ENCODE results near the gene SNRPA. TPM values are rescaled to one million over a fixed set of nuclear protein-coding genes. Genes with fewer than 3 reads are reported as not detected.
A peak's percentile ranks its signal among the peaks of the same experiment; 100 is the strongest.

SNRPA gene
- total and polyA plus RNA-seq, 2 of the 8 experiments (the other 6 are each of a cell fraction or from before 2014, with no cell fraction given) = 201 to 202 TPM

- POLR2A ChIA-PET (ENCODE audit: partially characterized antibody) = interaction anchor here (0.6 to 15.7 kb wide), 17 partner anchors 9 to 1740 kb away, joined by 3 to 241 read pairs (median 6); partner anchors contain the start of genes ACTMAP, MIA, NUMBL and RAB4B
- 90% methylated on average over 14 of the region's 14 CpGs; no CpG with 5 or more reads in 1 of the 2 experiments for WGBS, 2 experiments (ENCODE audit: extremely low coverage in 1 of 2, insufficient coverage in 1 of 2, insufficient read length in 1 of 2, insufficient replicate concordance in 2 of 2, low coverage in 1 of 2, low lambda C conversion rate in 2 of 2, missing lambda C conversion rate in 1 of 2)
- no peak overlapping the region; the same call in none of the 2 replicates for H4K8ac ChIP-seq (ENCODE audit: extremely low read depth, insufficient read depth, low read length)
- H4K91ac ChIP-seq (replicated peaks; ENCODE audit: insufficient read length, low read length) = peak overlapping the region; percentile 45
- no peak overlapping the region for H3K23ac ChIP-seq (ENCODE audit: insufficient read length)
- H3K14ac ChIP-seq (ENCODE audit: insufficient read length) = no peak overlapping the region
- H3K4ac ChIP-seq (replicated peaks; ENCODE audit: insufficient read length, low read depth, low read length) = no peak overlapping the region
- H3K79me2 ChIP-seq (ENCODE audit: control insufficient read depth in 1 of 2, insufficient read depth in 2 of 2, low read length in 2 of 2) = peaks cover 14 to 30% of the 10 kb centered on the region in 2 experiments
- H2BK15ac ChIP-seq (ENCODE audit: low read length) = peak overlapping the region; percentile 99
- H3K4me3 ChIP-seq (ENCODE audit: extremely low read depth in 1 of 4, insufficient read depth in 2 of 4, low read depth in 3 of 4, low read length in 4 of 4) = peak overlapping the region in 1 of 4 experiments; percentile 70; a peak in 1 of 8 replicates
- H3K9me3 ChIP-seq (ENCODE audit: insufficient read depth in 2 of 2, low read depth in 1 of 2, low read length in 1 of 2) = no peaks in the 10 kb centered on the region
- H3K56ac ChIP-seq (replicated peaks; ENCODE audit: insufficient read length, low read depth, low read length) = no peak overlapping the region
- DNase-seq (ENCODE audit: low read depth in 1 of 2, low spot score in 2 of 2) (no peak), FAIRE-seq (no peak)
- peak overlapping the region; percentile 72; the same call in 1 of the 2 replicates for H2BK20ac ChIP-seq (ENCODE audit: low read length)
- no peak overlapping the region for H2AFZ ChIP-seq (ENCODE audit: low read length)
- H3K23me2 ChIP-seq (ENCODE audit: low read depth, low read length) = peaks cover 6% of the 10 kb centered on the region
- H3K9ac ChIP-seq (replicated peaks in 1 of 4; ENCODE audit: extremely low read depth in 1 of 4, low read depth in 3 of 4, low read length in 3 of 4) = no peak overlapping the region
- peak overlapping the region; percentile 31 for H4K5ac ChIP-seq (ENCODE audit: insufficient read length, low read depth, low read length)
- 0 out of 2 replicates have a peak overlapping the region, but pooled peaks have one; percentile 79 for H3K27ac ChIP-seq (ENCODE audit: low read depth, low read length)
- H2BK5ac ChIP-seq (ENCODE audit: low read depth, low read length) = peak overlapping the region; percentile 36; the same call in 1 of the 2 replicates
- CTCF ChIA-PET (ENCODE audit: partially characterized antibody) = interaction anchor here (0.6 to 4.0 kb wide), 11 partner anchors 10 to 203 kb away, joined by 3 to 29 read pairs (median 6); partner anchors contain the start of gene RAB4B
- peak overlapping the region; percentile 97; the same call in 1 of the 2 replicates for H2BK12ac ChIP-seq (ENCODE audit: low read depth, low read length)
- peaks cover 0 to 22% (median 13%) of the 10 kb centered on the region in 4 experiments; a peak in 6 of 7 replicates for H3K4me1 ChIP-seq (replicated peaks in 1 of 4; ENCODE audit: control insufficient read depth in 3 of 4, insufficient read depth in 4 of 4, low read length in 3 of 4)
- H4K20me1 ChIP-seq (replicated peaks in 1 of 2; ENCODE audit: control insufficient read depth in 1 of 2, insufficient read depth in 2 of 2, low read length in 2 of 2) = peaks cover 13 to 19% of the 10 kb centered on the region in 2 experiments
- H3K27me3 ChIP-seq (replicated peaks in 1 of 4; ENCODE audit: control insufficient read depth in 3 of 4, extremely low read depth in 1 of 4, insufficient read depth in 3 of 4, low read length in 3 of 4) = no peaks in the 10 kb centered on the region
- peaks cover 13% of the 10 kb centered on the region for H3K79me1 ChIP-seq (ENCODE audit: low read depth, low read length)
- peak overlapping the region; percentile 53; the same call in 1 of the 2 replicates for H3K18ac ChIP-seq (ENCODE audit: extremely low read depth, low read length)
- peaks cover 3 to 18% (median 6%) of the 10 kb centered on the region in 4 experiments; a peak in 6 of 8 replicates for H3K36me3 ChIP-seq (ENCODE audit: control insufficient read depth in 2 of 4, insufficient read depth in 4 of 4, low read length in 3 of 4)
- H3K4me2 ChIP-seq (ENCODE audit: insufficient read depth in 1 of 2, low read depth in 2 of 2, low read length in 2 of 2) = peak overlapping the region in 1 of 2 experiments; percentile 36; a peak in 2 of 4 replicates
- H2AK5ac ChIP-seq (ENCODE audit: low read depth, low read length) = peak overlapping the region; percentile 99
- TF ChIP-seq TAF7 (optimal IDR thresholded peaks at IDR 0.05; ENCODE audit: borderline replicate concordance, low read depth, low read length) (no peak), RBBP5 (IDR thresholded peaks at IDR 0.05; ENCODE audit: borderline replicate concordance, low read depth, low read length) (no peak), TCF12 (IDR thresholded peaks at IDR 0.05; ENCODE audit: low read depth, low read length) (no peak), MAX (IDR thresholded peaks at IDR 0.05) (no peak)
- H2BK120ac ChIP-seq (replicated peaks; ENCODE audit: low read depth, low read length) = peak overlapping the region; percentile 70
Measured at GRCh38 chr19:40797166-40797962, 46.4 kb downstream of the SNRPA start.

Data from H1 (cell line).